ENCODE measurements around the gene ATF6.

Gene ATF6

GRCh38 chr1:161943737-161944136, 177.6 kb downstream of the ATF6 start:
- Histone ChIP-seq H3K9ac (ENCODE audit: low read depth in 1 of 2, low read length in 2 of 2) (no peak overlapping the region), H3K27ac (ENCODE audit: low read depth in 2 of 2, low read length in 2 of 2) (no peak overlapping the region), H3K4me3 (ENCODE audit: low read length in 2 of 2) (no peak overlapping the region), H3K9me3 (ENCODE audit: control insufficient read depth in 2 of 2, low read length in 2 of 2) (no peaks in the 10 kb centered on the region), H3K4me1 (ENCODE audit: control insufficient read depth in 2 of 2, insufficient read depth in 2 of 2, low read length in 2 of 2) (no peaks in the 10 kb centered on the region), H3K27me3 (ENCODE audit: control insufficient read depth in 2 of 2, insufficient read depth in 2 of 2, low read length in 2 of 2) (no peaks in the 10 kb centered on the region), H3K36me3 (ENCODE audit: control insufficient read depth in 2 of 2, insufficient read depth in 2 of 2, low read length in 2 of 2) (peaks cover 6 to 8% of the 10 kb centered on the region in 2 donors)

- Histone ChIP-seq H3K36me3 (ENCODE audit: control insufficient read depth in 2 of 2, insufficient read depth in 2 of 2, low read length in 2 of 2) (peaks cover 6 to 8% of the 10 kb centered on the region in 2 donors), H3K27ac (ENCODE audit: low read depth in 2 of 2, low read length in 2 of 2) (no peak overlapping the region), H3K4me1 (ENCODE audit: control insufficient read depth in 2 of 2, insufficient read depth in 2 of 2, low read length in 2 of 2) (no peaks in the 10 kb centered on the region), H3K4me3 (ENCODE audit: low read length in 2 of 2) (no peak overlapping the region), H3K9me3 (ENCODE audit: control insufficient read depth in 2 of 2, low read length in 2 of 2) (no peaks in the 10 kb centered on the region), H3K27me3 (ENCODE audit: control insufficient read depth in 2 of 2, insufficient read depth in 2 of 2, low read length in 2 of 2) (no peaks in the 10 kb centered on the region), H3K9ac (ENCODE audit: low read depth in 1 of 2, low read length in 2 of 2) (no peak overlapping the region)
These were observed 178.3 kb downstream of the ATF6 start for GRCh38 chr1:161944381-161944780.

GRCh38 chr1:161945306-161946060, 179.4 kb downstream of the ATF6 start:
- H3K27ac ChIP-seq (ENCODE audit: low read depth in 2 of 2, low read length in 2 of 2), result no peak overlapping the region
- H3K4me1 ChIP-seq (ENCODE audit: control insufficient read depth in 2 of 2, insufficient read depth in 2 of 2, low read length in 2 of 2), result no peaks in the 10 kb centered on the region
- no peaks in the 10 kb centered on the region for H3K9me3 ChIP-seq (ENCODE audit: control insufficient read depth in 2 of 2, low read length in 2 of 2)
- H3K9ac ChIP-seq (ENCODE audit: low read depth in 1 of 2, low read length in 2 of 2), result no peak overlapping the region
- peaks cover 6 to 8% of the 10 kb centered on the region in 2 donors for H3K36me3 ChIP-seq (ENCODE audit: control insufficient read depth in 2 of 2, insufficient read depth in 2 of 2, low read length in 2 of 2)
- H3K4me3 ChIP-seq (ENCODE audit: low read length in 2 of 2), result no peak overlapping the region
- no peaks in the 10 kb centered on the region for H3K27me3 ChIP-seq (ENCODE audit: control insufficient read depth in 2 of 2, insufficient read depth in 2 of 2, low read length in 2 of 2)

- no peak overlapping the region for H3K9ac ChIP-seq (ENCODE audit: low read depth in 1 of 2, low read length in 2 of 2)
- H3K36me3 ChIP-seq (ENCODE audit: control insufficient read depth in 2 of 2, insufficient read depth in 2 of 2, low read length in 2 of 2), result peaks cover 6 to 8% of the 10 kb centered on the region in 2 donors
- H3K27ac ChIP-seq (ENCODE audit: low read depth in 2 of 2, low read length in 2 of 2), result no peak overlapping the region
- H3K4me3 ChIP-seq (ENCODE audit: low read length in 2 of 2), result no peak overlapping the region
- no peaks in the 10 kb centered on the region for H3K9me3 ChIP-seq (ENCODE audit: control insufficient read depth in 2 of 2, low read length in 2 of 2)
- no peaks in the 10 kb centered on the region for H3K27me3 ChIP-seq (ENCODE audit: control insufficient read depth in 2 of 2, insufficient read depth in 2 of 2, low read length in 2 of 2)
- H3K4me1 ChIP-seq (ENCODE audit: control insufficient read depth in 2 of 2, insufficient read depth in 2 of 2, low read length in 2 of 2), result no peaks in the 10 kb centered on the region
These were observed 180.2 kb downstream of the ATF6 start for GRCh38 chr1:161946071-161946987.

GRCh38 chr1:161948435-161948834, 182.3 kb downstream of the ATF6 start:
- H3K27me3 ChIP-seq (ENCODE audit: control insufficient read depth in 2 of 2, insufficient read depth in 2 of 2, low read length in 2 of 2), result no peaks in the 10 kb centered on the region
- H3K9ac ChIP-seq (ENCODE audit: low read depth in 1 of 2, low read length in 2 of 2), result no peak overlapping the region
- H3K36me3 ChIP-seq (ENCODE audit: control insufficient read depth in 2 of 2, insufficient read depth in 2 of 2, low read length in 2 of 2), result peaks cover 4 to 5% of the 10 kb centered on the region in 2 donors
- no peak overlapping the region for H3K27ac ChIP-seq (ENCODE audit: low read depth in 2 of 2, low read length in 2 of 2)
- H3K4me3 ChIP-seq (ENCODE audit: low read length in 2 of 2), result no peak overlapping the region
- no peaks in the 10 kb centered on the region for H3K9me3 ChIP-seq (ENCODE audit: control insufficient read depth in 2 of 2, low read length in 2 of 2)
- no peaks in the 10 kb centered on the region for H3K4me1 ChIP-seq (ENCODE audit: control insufficient read depth in 2 of 2, insufficient read depth in 2 of 2, low read length in 2 of 2)

GRCh38 chr1:161949548-161949947, 183.4 kb downstream of the ATF6 start:
- Histone ChIP-seq H3K4me1 (ENCODE audit: control insufficient read depth in 2 of 2, insufficient read depth in 2 of 2, low read length in 2 of 2) (no peaks in the 10 kb centered on the region), H3K9me3 (ENCODE audit: control insufficient read depth in 2 of 2, low read length in 2 of 2) (no peaks in the 10 kb centered on the region), H3K27ac (ENCODE audit: low read depth in 2 of 2, low read length in 2 of 2) (no peak overlapping the region), H3K36me3 (ENCODE audit: control insufficient read depth in 2 of 2, insufficient read depth in 2 of 2, low read length in 2 of 2) (peaks cover under 1 to 3% of the 10 kb centered on the region in 2 donors), H3K27me3 (ENCODE audit: control insufficient read depth in 2 of 2, insufficient read depth in 2 of 2, low read length in 2 of 2) (no peaks in the 10 kb centered on the region), H3K9ac (ENCODE audit: low read depth in 1 of 2, low read length in 2 of 2) (no peak overlapping the region), H3K4me3 (ENCODE audit: low read length in 2 of 2) (no peak overlapping the region)

- no peak overlapping the region for H3K9ac ChIP-seq (ENCODE audit: low read depth in 1 of 2, low read length in 2 of 2)
- H3K4me1 ChIP-seq (ENCODE audit: control insufficient read depth in 2 of 2, insufficient read depth in 2 of 2, low read length in 2 of 2), result no peaks in the 10 kb centered on the region
- H3K27me3 ChIP-seq (ENCODE audit: control insufficient read depth in 2 of 2, insufficient read depth in 2 of 2, low read length in 2 of 2), result no peaks in the 10 kb centered on the region
- H3K4me3 ChIP-seq (ENCODE audit: low read length in 2 of 2), result no peak overlapping the region
- no peaks in the 10 kb centered on the region for H3K9me3 ChIP-seq (ENCODE audit: control insufficient read depth in 2 of 2, low read length in 2 of 2)
- no peak overlapping the region for H3K27ac ChIP-seq (ENCODE audit: low read depth in 2 of 2, low read length in 2 of 2)
- H3K36me3 ChIP-seq (ENCODE audit: control insufficient read depth in 2 of 2, insufficient read depth in 2 of 2, low read length in 2 of 2), result no peaks in the 10 kb centered on the region
These were observed 184.3 kb downstream of the ATF6 start for GRCh38 chr1:161950377-161950776.

GRCh38 chr1:161951646-161952045, 185.5 kb downstream of the ATF6 start:
- Histone ChIP-seq H3K9ac (ENCODE audit: low read depth in 1 of 2, low read length in 2 of 2) (no peak overlapping the region), H3K27ac (ENCODE audit: low read depth in 2 of 2, low read length in 2 of 2) (no peak overlapping the region), H3K36me3 (ENCODE audit: control insufficient read depth in 2 of 2, insufficient read depth in 2 of 2, low read length in 2 of 2) (no peaks in the 10 kb centered on the region), H3K27me3 (ENCODE audit: control insufficient read depth in 2 of 2, insufficient read depth in 2 of 2, low read length in 2 of 2) (no peaks in the 10 kb centered on the region), H3K4me3 (ENCODE audit: low read length in 2 of 2) (no peak overlapping the region), H3K4me1 (ENCODE audit: control insufficient read depth in 2 of 2, insufficient read depth in 2 of 2, low read length in 2 of 2) (no peaks in the 10 kb centered on the region), H3K9me3 (ENCODE audit: control insufficient read depth in 2 of 2, low read length in 2 of 2) (no peaks in the 10 kb centered on the region)

GRCh38 chr1:161952607-161953172, 186.6 kb downstream of the ATF6 start:
- no peak overlapping the region for H3K9ac ChIP-seq (ENCODE audit: low read depth in 1 of 2, low read length in 2 of 2)
- no peak overlapping the region for H3K27ac ChIP-seq (ENCODE audit: low read depth in 2 of 2, low read length in 2 of 2)
- no peaks in the 10 kb centered on the region for H3K27me3 ChIP-seq (ENCODE audit: control insufficient read depth in 2 of 2, insufficient read depth in 2 of 2, low read length in 2 of 2)
- H3K9me3 ChIP-seq (ENCODE audit: control insufficient read depth in 2 of 2, low read length in 2 of 2), result no peaks in the 10 kb centered on the region
- no peaks in the 10 kb centered on the region for H3K36me3 ChIP-seq (ENCODE audit: control insufficient read depth in 2 of 2, insufficient read depth in 2 of 2, low read length in 2 of 2)
- no peak overlapping the region for H3K4me3 ChIP-seq (ENCODE audit: low read length in 2 of 2)
- no peaks in the 10 kb centered on the region for H3K4me1 ChIP-seq (ENCODE audit: control insufficient read depth in 2 of 2, insufficient read depth in 2 of 2, low read length in 2 of 2)
